Measurements from ENCODE around the gene ASXL3. TPM values are rescaled to one million over a fixed set of nuclear protein-coding genes. Genes with fewer than 3 reads are reported as not detected.

ASXL3 gene
- total and polyA plus RNA-seq, 9 of the 15 experiments (the other 6 are each of a cell fraction or from before 2014, with no cell fraction given): not detected

GRCh38 chr18:33666915-33667314, 88.9 kb downstream of the ASXL3 start (continued):
- TF ChIP-seq ZNF280A (IDR thresholded peaks at IDR 0.05; ENCODE audit: low read depth, partially characterized antibody): no peak
- TF ChIP-seq NKRF (IDR thresholded peaks at IDR 0.05; ENCODE audit: borderline replicate concordance): no peak
- no peak for TF ChIP-seq COPS2 (conservative IDR thresholded peaks at IDR 0.05)
- TF ChIP-seq HMGN3 (IDR thresholded peaks at IDR 0.05; ENCODE audit: borderline replicate concordance, extremely low read depth, insufficient read length, low read depth, low read length): no peak
- no peak for TF ChIP-seq ZNF398 (CRISPR knock-in tag; IDR thresholded peaks at IDR 0.05)
- TF ChIP-seq ZBTB43 (CRISPR knock-in tag; IDR thresholded peaks at IDR 0.05): no peak
- TF ChIP-seq ILK (tag; IDR thresholded peaks at IDR 0.05; ENCODE audit: borderline replicate concordance, low read depth): no peak
- no peak for TF ChIP-seq GATA2 (CRISPR knock-in tag; IDR thresholded peaks at IDR 0.05)

Data from K562 (cell line).